GM19240 (cell line): ENCODE data around the gene ZNF17.
"Not testable (repeated sequence)": the region's sequence is repeated elsewhere in the genome, so short reads cannot be mapped to it uniquely, and the experiment has no call there.

Experiments
- DNase-seq: peaks from one replicate; pipeline ENCODE4 v3.0.0; 2011; ENCODE audit warnings: low spot score; ENCODE audit not compliant: insufficient read length

Gene ZNF17

DNA sequence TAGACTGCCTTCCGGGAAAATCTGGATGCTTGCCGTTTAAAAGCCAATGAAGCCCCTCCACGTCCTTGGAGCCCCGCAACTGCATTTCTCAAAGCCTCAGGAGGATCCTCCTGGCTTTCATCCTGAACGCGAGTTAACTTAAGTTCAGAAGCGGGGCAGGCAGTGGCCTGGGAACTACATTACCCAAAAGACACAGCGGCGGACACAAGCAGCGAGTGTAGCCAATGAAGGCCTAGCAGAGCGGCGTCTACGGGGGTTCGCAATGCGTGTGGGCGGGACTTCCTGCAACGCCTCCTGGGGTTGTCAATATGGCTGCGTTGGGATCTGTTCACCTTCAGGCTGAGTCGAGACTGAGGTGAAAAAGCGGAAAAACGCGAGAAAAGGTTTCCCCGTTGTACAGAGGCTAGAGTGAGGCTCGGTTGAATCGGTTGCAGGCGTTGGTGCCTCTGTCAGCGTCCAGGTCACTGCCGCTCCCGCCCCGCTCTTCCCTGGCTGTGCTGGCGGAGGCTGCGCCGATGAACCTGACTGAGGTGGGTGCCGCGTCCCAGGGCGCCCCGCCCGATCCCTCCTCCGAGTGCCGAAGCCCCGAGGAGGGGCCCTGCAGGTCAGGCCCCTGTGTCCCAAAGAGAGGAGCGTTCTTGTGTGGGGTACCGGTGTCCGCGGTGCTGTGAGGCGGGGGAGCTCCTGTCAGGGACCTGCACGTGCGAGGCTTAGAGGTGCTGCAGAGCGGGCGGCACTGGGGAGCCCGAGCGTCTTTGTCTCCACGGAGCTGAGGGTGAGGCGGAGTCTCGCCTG is at the start of gene ZNF17:
ZNF17 (plus strand) TSS at position 285 of the 795 bp plus-strand sequence. CDS start 2,455 bp downstream, outside the sequence.
- DNase-seq = peak; percentile 92

- DNase-seq = no peak
Observed at GRCh38 chr19:57362419-57362818, 48.5 kb upstream of the ZNF17 start.

DNA sequence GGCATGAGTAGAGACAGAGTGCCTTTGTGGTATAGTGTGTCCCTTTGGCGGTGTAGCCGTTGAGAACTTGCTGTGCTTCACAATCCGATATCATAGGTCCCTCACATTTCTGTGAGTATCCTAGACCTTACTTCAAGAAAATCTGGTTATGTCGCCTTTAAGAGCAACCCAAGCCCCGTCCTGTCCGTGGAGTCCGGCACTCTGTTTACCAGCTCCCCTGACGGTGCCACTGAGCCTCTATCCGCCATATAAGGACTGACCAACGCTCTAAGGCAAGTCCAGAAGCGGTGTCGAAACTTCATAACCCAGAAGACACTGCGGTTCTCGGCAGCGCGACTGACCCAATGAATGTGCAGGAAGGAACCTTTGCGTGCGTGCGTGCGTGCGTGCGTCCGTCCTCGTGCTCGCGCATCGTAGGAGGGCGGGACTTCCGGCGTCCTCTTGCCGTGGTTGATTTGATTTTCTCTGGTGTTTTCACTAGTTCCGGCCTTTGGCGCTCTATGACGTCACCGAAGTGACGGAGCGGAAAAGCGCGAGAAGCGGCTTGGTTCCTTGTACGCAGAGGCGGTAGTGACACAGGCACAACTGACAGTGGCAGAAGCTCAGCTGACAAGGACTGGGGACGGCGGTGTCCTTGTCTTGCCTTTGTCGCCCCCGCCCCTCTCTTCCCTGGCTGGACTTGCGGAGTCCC is 47.8 kb upstream of the ZNF17 start, which contains the start of the genes TRAPPC2B and ZNF547:
TRAPPC2B (plus strand) TSS at position 555 of the 691 bp plus-strand sequence. CDS start 1,283 bp downstream, outside the sequence.
ZNF547 (plus strand) TSS at position 555 of the 691 bp plus-strand sequence. CDS start 5,005 bp downstream, outside the sequence.
- DNase-seq = peak; percentile 63

DNA sequence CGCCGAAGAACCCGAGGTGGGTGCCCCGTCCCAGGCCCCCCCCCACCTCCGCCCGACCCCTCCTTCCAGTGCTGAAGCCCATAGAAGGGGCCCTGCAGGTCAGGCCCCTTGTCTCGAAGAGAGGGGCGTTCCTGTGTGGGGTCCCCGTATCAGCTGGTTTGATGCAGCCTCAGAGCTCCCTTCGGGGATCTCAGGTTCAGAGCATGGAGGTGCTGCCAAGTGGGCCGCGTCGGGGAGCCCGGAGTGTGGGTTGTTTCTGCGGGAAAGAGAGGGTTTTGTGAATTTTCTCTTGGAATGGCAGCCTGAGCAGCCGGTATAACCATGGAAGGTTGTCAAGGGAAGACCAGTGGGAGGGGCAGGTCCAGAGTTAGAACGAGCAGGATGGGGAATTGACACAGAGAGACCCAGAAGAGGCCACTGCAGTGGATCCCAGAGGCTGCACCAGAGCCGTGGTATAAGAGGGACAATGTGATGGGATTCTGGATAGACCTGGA is 47.2 kb upstream of the ZNF17 start:
- DNase-seq = no peak

GRCh38 chr19:57366776-57367175 is 44.2 kb upstream of the ZNF17 start:
- no peak for DNase-seq

- DNase-seq = no peak
Observed at GRCh38 chr19:57374179-57374578, 36.8 kb upstream of the ZNF17 start.

- not testable (repeated sequence) for DNase-seq
Observed at GRCh38 chr19:57374647-57375046, 36.3 kb upstream of the ZNF17 start.

GRCh38 chr19:57376151-57376550 is 34.8 kb upstream of the ZNF17 start:
- DNase-seq = no peak

GRCh38 chr19:57377498-57378146 is 33.3 kb upstream of the ZNF17 start:
- DNase-seq = no peak

DNA sequence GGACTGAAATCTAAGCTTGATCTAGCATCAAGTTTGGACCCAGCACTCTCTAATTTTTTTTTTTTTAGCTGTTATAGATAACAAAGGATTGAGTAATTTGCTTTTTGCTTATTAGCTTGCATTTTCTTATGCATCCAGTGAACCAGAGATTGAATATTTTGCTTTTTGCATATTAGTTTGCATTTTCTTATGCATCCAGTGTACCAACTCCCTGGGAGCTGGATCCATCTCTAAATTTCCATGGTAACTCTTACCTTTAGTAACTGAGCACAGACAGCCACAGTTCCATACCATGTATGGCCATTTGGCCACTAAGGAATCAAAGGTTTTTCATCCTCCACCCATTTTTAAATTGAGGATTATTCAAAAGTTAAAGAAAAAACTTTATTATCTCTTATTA is 30.0 kb upstream of the ZNF17 start:
- DNase-seq = no peak

GRCh38 chr19:57382806-57383488 is 28.0 kb upstream of the ZNF17 start:
- no peak for DNase-seq

- no peak for DNase-seq
Observed at GRCh38 chr19:57389194-57389729, 21.7 kb upstream of the ZNF17 start.

DNA sequence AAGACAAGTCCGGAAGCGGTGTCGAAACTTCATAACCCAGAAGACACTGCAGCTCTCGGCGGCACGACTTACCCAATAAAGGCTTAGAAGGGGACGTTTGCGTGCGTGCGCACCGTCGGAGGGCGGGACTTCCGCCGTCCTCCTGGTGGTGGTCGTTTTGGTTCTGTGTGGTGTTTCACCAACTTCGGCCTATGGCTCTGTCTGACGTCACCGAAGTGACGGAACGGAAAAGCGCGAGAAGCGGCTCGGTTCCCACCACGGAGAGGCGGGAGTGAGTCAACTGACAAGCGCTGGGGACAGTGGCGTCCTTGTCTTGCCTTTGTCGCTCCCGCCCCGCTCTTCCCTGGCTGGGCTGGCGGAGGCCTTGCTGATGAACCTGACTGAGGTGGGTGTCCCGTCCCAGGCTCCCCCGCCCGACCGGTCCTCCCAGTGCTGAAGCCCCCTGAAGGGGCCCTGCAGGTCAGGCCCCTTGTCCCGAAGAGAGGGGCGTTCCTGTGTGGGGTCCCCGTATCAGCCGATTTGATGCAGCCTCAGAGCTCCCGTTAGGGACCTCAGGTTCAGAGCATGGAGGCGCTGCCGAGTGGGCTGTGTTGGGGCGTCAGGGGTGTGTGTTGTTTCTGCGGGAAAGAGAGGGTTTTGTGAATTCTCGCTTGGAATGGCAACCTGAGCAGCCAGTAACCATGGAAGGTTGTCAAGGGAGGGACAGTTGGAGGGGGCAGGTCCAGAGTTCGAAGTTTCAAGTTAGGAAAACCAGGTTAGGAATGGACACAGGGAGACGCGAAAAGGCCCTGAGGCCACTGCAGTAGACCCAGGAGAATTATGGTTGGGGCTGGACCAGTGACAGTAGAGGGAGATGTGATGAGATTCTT is 21.0 kb upstream of the ZNF17 start, which contains the start of gene ZNF548:
ZNF548 (plus strand) TSS at position 125 of the 869 bp plus-strand sequence; CDS start at position 371, 246 bp downstream.
- peak; percentile 68 for DNase-seq

- DNase-seq = no peak
Observed at GRCh38 chr19:57395710-57396109, 15.3 kb upstream of the ZNF17 start.

DNA sequence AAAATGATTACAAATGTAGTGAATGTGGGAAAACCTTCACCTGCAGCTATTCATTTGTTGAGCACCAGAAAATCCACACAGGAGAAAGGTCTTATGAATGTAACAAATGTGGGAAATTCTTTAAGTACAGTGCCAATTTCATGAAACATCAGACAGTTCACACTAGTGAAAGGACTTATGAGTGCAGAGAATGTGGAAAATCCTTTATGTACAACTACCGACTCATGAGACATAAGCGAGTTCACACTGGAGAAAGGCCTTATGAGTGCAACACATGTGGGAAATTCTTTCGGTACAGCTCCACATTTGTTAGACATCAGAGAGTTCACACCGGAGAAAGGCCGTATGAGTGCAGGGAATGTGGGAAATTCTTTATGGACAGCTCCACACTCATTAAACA is 12.1 kb upstream of the ZNF17 start:
- DNase-seq = no peak

DNA sequence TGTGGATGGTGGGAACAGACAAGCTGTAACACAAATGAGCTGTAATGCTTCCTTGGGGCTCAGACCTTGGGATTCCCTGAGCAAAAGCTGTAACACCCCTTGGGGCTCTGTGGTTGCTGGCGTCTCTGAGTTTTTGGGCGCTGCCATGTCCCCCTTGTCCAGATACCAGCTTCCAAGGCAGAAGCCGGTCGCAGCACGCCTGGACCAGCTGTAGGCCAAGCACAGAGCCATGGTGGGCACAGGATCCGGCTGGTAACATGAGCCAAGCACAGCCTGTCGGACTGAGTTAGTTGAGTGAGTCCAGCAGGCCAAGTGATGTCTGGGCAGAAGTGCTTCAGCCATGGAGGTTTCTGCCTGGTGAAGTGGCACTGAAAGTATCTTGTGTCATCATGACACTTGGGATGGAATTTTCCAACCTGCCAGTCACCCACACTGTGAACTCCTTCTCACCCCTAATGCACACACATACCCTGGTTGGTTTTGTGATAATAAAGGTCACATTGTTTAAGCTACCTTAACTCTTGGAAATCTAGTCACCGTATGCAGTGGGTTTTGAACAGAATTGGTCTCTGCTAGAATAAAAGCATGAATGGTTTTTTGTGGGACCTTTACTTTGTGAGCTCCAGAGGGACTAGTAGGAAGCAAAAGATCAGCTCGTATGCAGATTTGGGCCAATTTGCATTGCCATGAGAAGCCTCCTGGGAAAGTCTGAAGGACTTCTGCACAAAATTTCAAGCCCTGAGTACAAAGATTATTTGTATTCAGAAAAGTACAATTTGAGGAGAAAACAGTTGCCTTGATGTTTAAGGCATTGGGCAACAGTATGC is 7.0 kb upstream of the ZNF17 start:
- DNase-seq = no peak

DNA sequence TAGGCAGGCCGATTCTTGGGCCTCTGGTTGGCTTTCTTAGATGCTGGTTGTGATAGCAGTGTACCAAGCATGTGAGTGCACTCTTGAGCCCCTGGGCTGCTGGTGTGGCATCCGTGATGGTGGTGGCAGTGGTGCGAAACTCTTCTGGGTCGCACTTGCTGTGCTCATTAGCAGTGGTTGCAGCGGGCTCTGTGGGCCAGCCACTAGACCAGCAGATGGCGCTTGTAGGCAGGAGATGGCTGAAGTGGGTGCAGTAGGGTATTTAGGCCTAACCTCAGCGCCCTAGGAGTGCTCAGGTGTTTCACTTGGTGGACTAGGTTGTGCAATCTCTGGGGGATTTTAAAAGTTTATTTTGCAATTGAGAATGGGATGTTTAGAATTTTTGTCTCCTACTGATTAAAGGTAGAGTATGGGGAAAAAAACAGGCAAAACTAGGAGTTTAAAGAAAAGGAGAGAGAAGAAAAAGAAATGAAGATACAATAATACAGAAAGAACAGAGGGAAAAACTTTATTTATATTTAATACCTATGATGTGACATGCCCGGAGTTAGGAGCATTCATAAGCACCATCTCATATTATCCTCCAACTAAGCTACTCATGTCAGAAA is 4.3 kb upstream of the ZNF17 start:
- peak; percentile 49 for DNase-seq

DNA sequence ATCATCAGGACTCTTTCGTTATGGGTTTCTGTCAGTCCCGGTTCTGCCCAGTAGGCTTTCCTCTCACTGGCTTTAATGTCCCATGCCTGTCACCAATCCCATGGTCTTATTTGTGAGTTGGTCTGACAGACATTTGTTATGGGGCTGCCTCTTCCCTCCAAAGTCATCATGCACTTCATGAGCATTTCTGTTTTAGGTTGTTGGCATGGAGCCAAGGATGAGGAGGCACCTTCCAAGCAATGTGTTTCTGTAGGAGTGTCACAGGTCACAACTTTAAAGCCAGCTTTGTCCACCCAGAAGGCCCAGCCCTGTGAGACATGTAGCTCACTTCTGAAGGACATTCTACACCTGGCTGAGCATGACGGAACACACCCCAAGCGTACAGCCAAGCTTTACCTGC is 8.5 kb downstream of the ZNF17 start:
- no peak for DNase-seq
